SK-N-SH (cell line): ENCODE results near the gene CBFB. TPM values are rescaled to one million over a fixed set of nuclear protein-coding genes. Genes with fewer than 3 reads are reported as not detected.

Experiments used
- CTCF ChIA-PET: fragments of 300-600, 350-600 bp; formaldehyde crosslinking; extraction: SDS; loops from one replicate; lab custom pipeline; 2021; lab: Yijun Ruan, JAX
- POLR2A ChIA-PET: fragments of 350-600 bp; sonication (Branson Sonifier 250); formaldehyde crosslinking; extraction: SDS; loops from one replicate; lab custom pipeline; 2020; ENCODE audit warnings: antibody characterized with exemption, inconsistent platforms; lab: Yijun Ruan, JAX
- DNase-seq: peaks from one replicate; pipeline ENCODE4 v3.0.0; 2012
- H2AFZ ChIP-seq: fragments of 200-600 bp; sonication (generic); 2 replicates; pipeline ENCODE4 v1.8.1; 2016; ENCODE audit warnings: antibody characterized with exemption, mild to moderate bottlenecking, low read depth
- H3F3A ChIP-seq: fragments of 200-600 bp; sonication (generic); replicated peaks from 2 replicates; pipeline ENCODE3; 2016; ENCODE audit warnings: antibody characterized with exemption, mild to moderate bottlenecking; ENCODE audit not compliant: insufficient read depth
- H3K27ac ChIP-seq, 2 experiments: fragments of 200-500 bp in 1 of 2; fragments of 200-600 bp in 1 of 2; sonication (Bioruptor generic) in 1 of 2; sonication (generic), shearing (Covaris generic) in 1 of 2; 2 replicates each; pipeline versions ENCODE4 v1.5.1 to v1.6.1; 2014 to 2016; ENCODE audit warnings: low read depth in 2 of 2, inconsistent platforms in 1 of 2, low read length in 1 of 2, mild to moderate bottlenecking in 1 of 2, mixed read lengths in 1 of 2
- H3K27me3 ChIP-seq: fragments of 200-600 bp; sonication (generic), shearing (Covaris generic); 2 replicates; pipeline ENCODE4 v1.6.1; 2016; ENCODE audit warnings: mixed run types; ENCODE audit not compliant: insufficient read depth
- H3K36me3 ChIP-seq, 2 experiments: fragments of 200-500 bp in 1 of 2; fragments of 200-600 bp in 1 of 2; sonication (Bioruptor generic) in 1 of 2; sonication (generic) in 1 of 2; replicated peaks in 1 of 2; 2 replicates each; pipeline versions ENCODE3 to v1.5.1; 2014 to 2016; ENCODE audit warnings: low read length in 1 of 2, mild to moderate bottlenecking in 1 of 2; ENCODE audit not compliant: insufficient read depth in 2 of 2, control insufficient read depth in 1 of 2
- H3K4me1 ChIP-seq, 2 experiments: fragments of 200-500 bp in 1 of 2; fragments of 200-600 bp in 1 of 2; sonication (Bioruptor generic) in 1 of 2; sonication (generic), shearing (Covaris generic) in 1 of 2; 2 replicates each; pipeline versions ENCODE4 v1.5.1 to v1.6.1; 2014 to 2016; ENCODE audit warnings: low read depth in 1 of 2, low read length in 1 of 2, mixed run types in 1 of 2; ENCODE audit not compliant: insufficient read depth in 2 of 2, control insufficient read depth in 1 of 2
- H3K4me2 ChIP-seq: fragments of 200-600 bp; sonication (generic), shearing (Covaris generic); 2 replicates; pipeline ENCODE4 v1.6.1; 2017; ENCODE audit warnings: mixed run types
- H3K4me3 ChIP-seq, 2 experiments: fragments of 200-500 bp in 1 of 2; fragments of 200-600 bp in 1 of 2; sonication (Bioruptor generic) in 1 of 2; sonication (generic), shearing (Covaris generic) in 1 of 2; 2 replicates each; pipeline versions ENCODE4 v1.5.1 to v1.8.1; 2014 to 2016; ENCODE audit warnings: low read depth in 2 of 2, inconsistent platforms in 1 of 2, low read length in 1 of 2, mild to moderate bottlenecking in 1 of 2, mixed read lengths in 1 of 2, moderate library complexity in 1 of 2
- H3K79me2 ChIP-seq: fragments of 200-600 bp; sonication (generic); 2 replicates; pipeline ENCODE4 v1.8.1; 2017; ENCODE audit warnings: mild to moderate bottlenecking; ENCODE audit not compliant: insufficient read depth
- H3K9ac ChIP-seq: fragments of 200-600 bp; sonication (generic); 2 replicates; pipeline ENCODE4 v1.6.1; 2017; ENCODE audit warnings: mixed run types
- H3K9me2 ChIP-seq: fragments of 200-600 bp; sonication (generic); 2 replicates; pipeline ENCODE4 v1.6.1; 2017; ENCODE audit warnings: mixed run types
- H3K9me3 ChIP-seq: fragments of 200-600 bp; sonication (generic); 2 replicates; pipeline ENCODE4 v1.6.1; 2017; ENCODE audit warnings: mixed run types, mild to moderate bottlenecking, moderate library complexity
- H4K20me1 ChIP-seq: fragments of 200-600 bp; sonication (generic); 2 replicates; pipeline ENCODE4 v1.6.1; 2017; ENCODE audit warnings: mild to moderate bottlenecking, mixed run types; ENCODE audit not compliant: insufficient read depth
- CTCF ChIP-seq: fragments of 200-600 bp; sonication (generic); IDR thresholded peaks from 2 replicates; pipeline ENCODE4 v1.6.1; 2017; ENCODE audit warnings: antibody characterized with exemption, mild to moderate bottlenecking, moderate library complexity
- ELF1 ChIP-seq: IDR thresholded peaks from 2 replicates; pipeline ENCODE4 v1.4.0; 2012
- EP300 ChIP-seq, 2 experiments: IDR thresholded peaks; 2 replicates each; pipeline versions ENCODE4 v1.4.0 to v1.6.1; 2012; ENCODE audit warnings: borderline replicate concordance in 1 of 2, low read depth in 1 of 2, low read length in 1 of 2
- FOSL2 ChIP-seq: IDR thresholded peaks from 2 replicates; pipeline ENCODE4 v1.4.0; 2012; ENCODE audit warnings: low read depth, mild to moderate bottlenecking, moderate library complexity, borderline replicate concordance
- FOXJ3 ChIP-seq: sonication (generic); formaldehyde crosslinking; IDR thresholded peaks from 2 replicates; pipeline ENCODE4 v1.5.1; 2020; ENCODE audit warnings: mild to moderate bottlenecking, missing genetic modification reagents
- FOXM1 ChIP-seq: IDR thresholded peaks from 2 replicates; pipeline ENCODE4 v1.4.0; 2012; ENCODE audit warnings: low read depth, mild to moderate bottlenecking
- GATA2 ChIP-seq: sonication (generic); formaldehyde crosslinking; IDR thresholded peaks from 2 replicates; pipeline ENCODE4 v1.5.0; 2020; ENCODE audit warnings: mild to moderate bottlenecking, missing genetic modification reagents
- JUND ChIP-seq: IDR thresholded peaks from 2 replicates; pipeline ENCODE4 v1.4.0; 2012
- MAX ChIP-seq: IDR thresholded peaks from 2 replicates; pipeline ENCODE4 v1.4.0; 2012; ENCODE audit warnings: low read depth
- MEF2A ChIP-seq: IDR thresholded peaks from 2 replicates; pipeline ENCODE4 v1.4.0; 2012; ENCODE audit warnings: low read depth, borderline replicate concordance
- NFIC ChIP-seq: IDR thresholded peaks from 2 replicates; pipeline ENCODE4 v1.4.0; 2012; ENCODE audit warnings: borderline replicate concordance
- POLR2AphosphoS5 ChIP-seq: IDR thresholded peaks from 2 replicates; pipeline ENCODE4 v1.6.1; 2012; ENCODE audit warnings: low read depth, low read length
- RAD21 ChIP-seq: IDR thresholded peaks from 2 replicates; pipeline ENCODE4 v1.6.1; 2012; ENCODE audit warnings: mild to moderate bottlenecking, low read length
- RCOR1 ChIP-seq: fragments of 150-350 bp; IDR thresholded peaks from 2 replicates; pipeline ENCODE4 v1.6.1; 2017; ENCODE audit warnings: antibody characterized with exemption, low read length
- SMC3 ChIP-seq: IDR thresholded peaks from 2 replicates; pipeline ENCODE4 v1.6.1; 2012; ENCODE audit warnings: low read depth, low read length, improper control_type of control experiment
- TCF12 ChIP-seq: IDR thresholded peaks from 2 replicates; pipeline ENCODE4 v1.4.0; 2012
- YY1 ChIP-seq: IDR thresholded peaks from 2 replicates; pipeline ENCODE4 v1.4.0; 2012; ENCODE audit warnings: low read depth, mild to moderate bottlenecking
- WGBS: methylation state at CpG from one replicate; pipeline ENCODE4 v1.1.6; 2017; ENCODE audit warnings: low lambda C conversion rate; 5-methylcytosine and 5-hydroxymethylcytosine counted together
- polyA plus RNA-seq, 3 experiments: library from polyadenylated mRNA; depleted of rRNA; stranded (reverse); fragments of >200 nt; gene quantifications; 2 replicates each; pipeline ENCODE4 v1.2.3, GENCODE V29; 2012
- TF ChIP-seq, protein P1 (sequence below): IDR thresholded peaks from 2 replicates; pipeline ENCODE4 v1.6.1; 2012; ENCODE audit warnings: mild to moderate bottlenecking, low read depth, low read length, moderate library complexity
- TF ChIP-seq, protein P2 (sequence below): IDR thresholded peaks from 2 replicates; pipeline ENCODE4 v1.4.0; 2012; ENCODE audit warnings: low read depth, borderline replicate concordance

Gene CBFB
- polyA plus RNA-seq, 1 of the 3 experiments (the other 2 are of a cell fraction), result 40.1 TPM

GRCh38 chr16:67108931-67109406 lies 80.0 kb downstream of the CBFB start:
- no peaks in the 10 kb centered on the region for H4K20me1 ChIP-seq
- peak overlapping the region; percentile 98 for H3K4me2 ChIP-seq
- WGBS, result 90% methylated on average over 17 of the region's 18 CpGs
- POLR2A ChIA-PET, result no interaction called here
- CTCF ChIA-PET, result interaction anchor here (1.2 to 6.1 kb wide), 3 partner anchors 46 to 130 kb away, joined by 3 to 36 read pairs (median 16); no protein-coding TSS in a partner anchor
- H3K9me2 ChIP-seq, result no peaks in the 10 kb centered on the region
- H3K27ac ChIP-seq, result peak overlapping the region; percentile 38 to 75; a peak in 3 of 4 replicates
- TF ChIP-seq YY1 (no peak), NFIC (no peak), MEF2A (no peak), GATA2 (no peak), TCF12 (no peak), FOXJ3 (CRISPR knock-in tag) (no peak), EP300 (IDR thresholded peaks at IDR 0.05; ENCODE audit: borderline replicate concordance in 1 of 2, low read depth in 1 of 2, low read length in 1 of 2) (no peak), SMC3 (no peak), JUND (no peak), CTCF (no peak), POLR2AphosphoS5 (no peak), MAX (no peak), FOXM1 (no peak), FOSL2 (no peak), RCOR1 (no peak), RAD21 (no peak), ELF1 (no peak)
- TF ChIP-seq, protein P1, sequence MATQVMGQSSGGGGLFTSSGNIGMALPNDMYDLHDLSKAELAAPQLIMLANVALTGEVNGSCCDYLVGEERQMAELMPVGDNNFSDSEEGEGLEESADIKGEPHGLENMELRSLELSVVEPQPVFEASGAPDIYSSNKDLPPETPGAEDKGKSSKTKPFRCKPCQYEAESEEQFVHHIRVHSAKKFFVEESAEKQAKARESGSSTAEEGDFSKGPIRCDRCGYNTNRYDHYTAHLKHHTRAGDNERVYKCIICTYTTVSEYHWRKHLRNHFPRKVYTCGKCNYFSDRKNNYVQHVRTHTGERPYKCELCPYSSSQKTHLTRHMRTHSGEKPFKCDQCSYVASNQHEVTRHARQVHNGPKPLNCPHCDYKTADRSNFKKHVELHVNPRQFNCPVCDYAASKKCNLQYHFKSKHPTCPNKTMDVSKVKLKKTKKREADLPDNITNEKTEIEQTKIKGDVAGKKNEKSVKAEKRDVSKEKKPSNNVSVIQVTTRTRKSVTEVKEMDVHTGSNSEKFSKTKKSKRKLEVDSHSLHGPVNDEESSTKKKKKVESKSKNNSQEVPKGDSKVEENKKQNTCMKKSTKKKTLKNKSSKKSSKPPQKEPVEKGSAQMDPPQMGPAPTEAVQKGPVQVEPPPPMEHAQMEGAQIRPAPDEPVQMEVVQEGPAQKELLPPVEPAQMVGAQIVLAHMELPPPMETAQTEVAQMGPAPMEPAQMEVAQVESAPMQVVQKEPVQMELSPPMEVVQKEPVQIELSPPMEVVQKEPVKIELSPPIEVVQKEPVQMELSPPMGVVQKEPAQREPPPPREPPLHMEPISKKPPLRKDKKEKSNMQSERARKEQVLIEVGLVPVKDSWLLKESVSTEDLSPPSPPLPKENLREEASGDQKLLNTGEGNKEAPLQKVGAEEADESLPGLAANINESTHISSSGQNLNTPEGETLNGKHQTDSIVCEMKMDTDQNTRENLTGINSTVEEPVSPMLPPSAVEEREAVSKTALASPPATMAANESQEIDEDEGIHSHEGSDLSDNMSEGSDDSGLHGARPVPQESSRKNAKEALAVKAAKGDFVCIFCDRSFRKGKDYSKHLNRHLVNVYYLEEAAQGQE, result no peak
- TF ChIP-seq, protein P2, sequence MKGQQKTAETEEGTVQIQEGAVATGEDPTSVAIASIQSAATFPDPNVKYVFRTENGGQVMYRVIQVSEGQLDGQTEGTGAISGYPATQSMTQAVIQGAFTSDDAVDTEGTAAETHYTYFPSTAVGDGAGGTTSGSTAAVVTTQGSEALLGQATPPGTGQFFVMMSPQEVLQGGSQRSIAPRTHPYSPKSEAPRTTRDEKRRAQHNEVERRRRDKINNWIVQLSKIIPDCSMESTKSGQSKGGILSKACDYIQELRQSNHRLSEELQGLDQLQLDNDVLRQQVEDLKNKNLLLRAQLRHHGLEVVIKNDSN, result no peak
- no peak for DNase-seq
- H3F3A ChIP-seq, result peaks cover 35% of the 10 kb centered on the region
- H3K4me3 ChIP-seq, result peak overlapping the region in 1 of 2 experiments; percentile 84; a peak in 2 of 4 replicates
- no peaks in the 10 kb centered on the region for H3K27me3 ChIP-seq
- H3K36me3 ChIP-seq, result no peaks in the 10 kb centered on the region
- H3K9me3 ChIP-seq, result no peaks in the 10 kb centered on the region
- peaks cover 40% of the 10 kb centered on the region for H3K79me2 ChIP-seq
- peaks cover 10 to 23% of the 10 kb centered on the region in 2 experiments; a peak in 1 of 4 replicates for H3K4me1 ChIP-seq
- peak overlapping the region; percentile 46; the same call in 1 of the 2 replicates for H3K9ac ChIP-seq
- H2AFZ ChIP-seq, result peak overlapping the region; percentile 92; the same call in 1 of the 2 replicates
